Endodermal cell (in vitro differentiated cells): Measurements from ENCODE around the gene FUZ. TPM values are rescaled to one million over a fixed set of nuclear protein-coding genes. Genes with fewer than 3 reads are reported as not detected.

Experiments used
- DNase-seq: peaks from one replicate; pipeline ENCODE4 v3.0.0-alpha.2; 2017
- H3K27ac ChIP-seq: 2 replicates; pipeline ENCODE4 v1.5.1; 2013; ENCODE audit warnings: mild to moderate bottlenecking, low read depth, low read length, moderate library complexity
- H3K27me3 ChIP-seq: 2 replicates; pipeline ENCODE4 v1.6.1; 2013; ENCODE audit warnings: mild to moderate bottlenecking, low read length, moderate library complexity; ENCODE audit not compliant: insufficient read depth, control insufficient read depth, poor library complexity, severe bottlenecking
- H3K36me3 ChIP-seq: 2 replicates; pipeline ENCODE4 v1.7.0; 2013; ENCODE audit warnings: mild to moderate bottlenecking, low read length, moderate library complexity; ENCODE audit not compliant: control insufficient read depth, insufficient read depth
- H3K4me1 ChIP-seq: one replicate; pipeline ENCODE4 v1.7.0; 2013; ENCODE audit warnings: low read length; ENCODE audit not compliant: control insufficient read depth, insufficient read depth
- H3K4me3 ChIP-seq: 2 replicates; pipeline ENCODE4 v1.5.1; 2013; ENCODE audit warnings: mild to moderate bottlenecking, low read length, moderate library complexity
- H3K9ac ChIP-seq: 2 replicates; pipeline ENCODE4 v1.6.1; 2013; ENCODE audit warnings: mild to moderate bottlenecking, low read length, moderate library complexity; ENCODE audit not compliant: poor library complexity, severe bottlenecking; ENCODE audit errors: extremely low read depth
- H3K9me3 ChIP-seq: 2 replicates; pipeline ENCODE4 v1.6.1; 2013; ENCODE audit warnings: mild to moderate bottlenecking, low read length, moderate library complexity; ENCODE audit not compliant: control insufficient read depth
- H3K27ac Mint-ChIP-seq: 2 replicates; pipeline ENCODE4 v1.8.0; 2020; ENCODE audit warnings: mixed read lengths
- H3K27me3 Mint-ChIP-seq: 2 replicates; pipeline ENCODE4 v1.8.0; 2021; ENCODE audit warnings: mild to moderate bottlenecking, mixed read lengths; ENCODE audit not compliant: insufficient read depth
- H3K36me3 Mint-ChIP-seq: 2 replicates; pipeline ENCODE4 v1.8.0; 2020; ENCODE audit warnings: low read depth, mixed read lengths
- H3K4me1 Mint-ChIP-seq: 2 replicates; pipeline ENCODE4 v1.8.0; 2020; ENCODE audit warnings: mixed read lengths
- H3K4me3 Mint-ChIP-seq: 2 replicates; pipeline ENCODE4 v1.8.0; 2020; ENCODE audit warnings: mild to moderate bottlenecking, moderate library complexity, mixed read lengths
- H3K9me3 Mint-ChIP-seq: 2 replicates; pipeline ENCODE4 v1.8.0; 2020; ENCODE audit warnings: mild to moderate bottlenecking, mixed read lengths
- CTCF ChIP-seq: fragments of 200-600 bp; sonication (generic); conservative IDR thresholded peaks from 2 replicates; pipeline ENCODE4 v1.5.0; 2021; ENCODE audit warnings: antibody characterized with exemption, mild to moderate bottlenecking
- WGBS, 2 experiments: methylation state at CpG; one replicate each; pipeline versions ENCODE4 v1.1.5 to v1.1.7; 2013; ENCODE audit warnings: missing lambda C conversion rate in 2 of 2, mixed read lengths in 1 of 2; ENCODE audit not compliant: insufficient coverage in 1 of 2, insufficient read length in 1 of 2; 5-methylcytosine and 5-hydroxymethylcytosine counted together
- total RNA-seq, 2 donors: library from RNA; stranded (reverse); fragmentation: NEBNext Ultra II Directional in 1 of 2; extraction: Animal tissue kit (Norgen Biotek cat#: 25700) in 1 of 2; gene quantifications; 2 replicates in 1 of 2; 3 replicates in 1 of 2; pipeline ENCODE4 v1.2.1, GENCODE V29; 2021

FUZ gene
- total RNA-seq, 2 donors from 2014 or later = 26.1 to 41.2 TPM

- no peaks in the 10 kb centered on the region for H3K27me3 ChIP-seq
- H3K27ac ChIP-seq = peak overlapping the region; percentile 60
- no peaks in the 10 kb centered on the region for H3K27me3 Mint-ChIP-seq
- peak overlapping the region; percentile 92 for H3K4me3 Mint-ChIP-seq
- peaks cover 11% of the 10 kb centered on the region for H3K4me1 Mint-ChIP-seq
- no peak for DNase-seq
- H3K36me3 ChIP-seq = peaks cover 22% of the 10 kb centered on the region
- WGBS, 2 experiments = 46 to 62% methylated on average over 6 to 16 of the region's 16 CpGs
- H3K4me1 ChIP-seq = no peaks in the 10 kb centered on the region
- H3K9me3 ChIP-seq = no peaks in the 10 kb centered on the region
- peak overlapping the region; percentile 95 for H3K4me3 ChIP-seq
- H3K27ac Mint-ChIP-seq = peak overlapping the region; percentile 97
- no peaks in the 10 kb centered on the region for H3K9me3 Mint-ChIP-seq
- no peak for TF ChIP-seq CTCF
- peak overlapping the region; percentile 99 for H3K9ac ChIP-seq
- peaks cover 30% of the 10 kb centered on the region for H3K36me3 Mint-ChIP-seq
These were observed 5.7 kb upstream of the FUZ start for GRCh38 chr19:49818649-49819370.

GRCh38 chr19:49817964-49818648 is 5.0 kb upstream of the FUZ start, which contains the start of gene MED25:
Gene MED25 (plus strand): TSS chr19:49818289. CDS start chr19:49818342, 53 bp downstream.
- Histone ChIP-seq H3K4me1 (no peaks in the 10 kb centered on the region), H3K9me3 (no peaks in the 10 kb centered on the region), H3K27ac (peak within 1 kb of the TSS; percentile 83), H3K27me3 (no peaks in the 10 kb centered on the region), H3K4me3 (peak within 1 kb of the TSS; percentile 95), H3K9ac (peak within 1 kb of the TSS; percentile 99), H3K36me3 (peaks cover 14% of the 10 kb centered on the region)
- Mint-ChIP-seq H3K27me3 (no peaks in the 10 kb centered on the region), H3K4me1 (peaks cover 11% of the 10 kb centered on the region), H3K27ac (peak within 1 kb of the TSS; percentile 97), H3K36me3 (peaks cover 22% of the 10 kb centered on the region), H3K4me3 (peak within 1 kb of the TSS; percentile 92), H3K9me3 (no peaks in the 10 kb centered on the region)
- WGBS, 2 experiments = 0% methylated on average over 26 to 57 of the region's 57 CpGs
- peak; percentile 55 for TF ChIP-seq CTCF
- DNase-seq = peak; percentile 95

GRCh38 chr19:49816590-49816989 is 3.5 kb upstream of the FUZ start:
- peaks cover 11% of the 10 kb centered on the region for H3K4me1 Mint-ChIP-seq
- H3K36me3 Mint-ChIP-seq = peaks cover 16% of the 10 kb centered on the region
- TF ChIP-seq CTCF = no peak

More at GRCh38 chr19:49816590-49816989, 3.5 kb upstream of the FUZ start:
- Histone ChIP-seq H3K9me3 (no peaks in the 10 kb centered on the region), H3K27ac (no peak overlapping the region), H3K36me3 (peaks cover 12% of the 10 kb centered on the region), H3K9ac (no peak overlapping the region), H3K27me3 (no peaks in the 10 kb centered on the region), H3K4me3 (no peak overlapping the region), H3K4me1 (no peaks in the 10 kb centered on the region)
- no peak overlapping the region for H3K27ac Mint-ChIP-seq
- DNase-seq = no peak
- H3K27me3 Mint-ChIP-seq = no peaks in the 10 kb centered on the region
- no peak overlapping the region for H3K4me3 Mint-ChIP-seq
- no peaks in the 10 kb centered on the region for H3K9me3 Mint-ChIP-seq
- 89 to 93% methylated on average over 12 to 14 of the region's 14 CpGs for WGBS, 2 experiments
